Fibroblast of lung (primary cell): ENCODE results near the gene RPL41. TPM values are rescaled to one million over a fixed set of nuclear protein-coding genes. Genes with fewer than 3 reads are reported as not detected.
A peak's percentile ranks its signal among the peaks of the same experiment; 100 is the strongest.

ENCODE experiments used
- DNase-seq, 2 donors: peaks; one replicate each; pipeline versions ENCODE4 v3.0.0 to v3.0.0-alpha.2; 2010; ENCODE audit warnings: low read depth in 2 of 2
- H2AFZ ChIP-seq: 2 replicates; pipeline ENCODE4 v1.5.1; 2012; ENCODE audit warnings: low read length, control low read depth, inconsistent platforms
- H3K27ac ChIP-seq: 2 replicates; pipeline ENCODE4 v1.5.1; 2011; ENCODE audit warnings: low read length, control low read depth; ENCODE audit not compliant: insufficient read depth
- H3K27me3 ChIP-seq: 2 replicates; pipeline ENCODE4 v1.5.1; 2011; ENCODE audit warnings: mild to moderate bottlenecking, low read length; ENCODE audit not compliant: control insufficient read depth, insufficient read depth
- H3K36me3 ChIP-seq: 2 replicates; pipeline ENCODE4 v1.5.1; 2011; ENCODE audit warnings: low read length; ENCODE audit not compliant: control insufficient read depth, insufficient read depth
- H3K4me1 ChIP-seq: 2 replicates; pipeline ENCODE4 v1.5.1; 2011; ENCODE audit warnings: low read length; ENCODE audit not compliant: control insufficient read depth, insufficient read depth; ENCODE audit errors: extremely low read depth
- H3K4me2 ChIP-seq: 2 replicates; pipeline ENCODE4 v1.5.1; 2011; ENCODE audit warnings: low read length, control low read depth; ENCODE audit not compliant: insufficient read depth; ENCODE audit errors: extremely low read depth
- H3K4me3 ChIP-seq, 4 experiments: fragments of 200-600 bp in 1 of 4; sonication (generic) in 1 of 4; replicated peaks in 1 of 4; 2 replicates each; pipeline ENCODE4 v1.5.1; 2011 to 2016; ENCODE audit warnings: low read length in 4 of 4, low read depth in 3 of 4, mild to moderate bottlenecking in 3 of 4, control low read depth in 2 of 4, inconsistent platforms in 1 of 4, mixed read lengths in 1 of 4; ENCODE audit not compliant: insufficient read depth in 1 of 4; ENCODE audit errors: control extremely low read depth in 1 of 4
- H3K79me2 ChIP-seq: 2 replicates; pipeline ENCODE4 v1.5.1; 2012; ENCODE audit warnings: mild to moderate bottlenecking, low read length, inconsistent platforms; ENCODE audit not compliant: control insufficient read depth, insufficient read depth
- H3K9ac ChIP-seq: 2 replicates; pipeline ENCODE4 v1.5.1; 2011; ENCODE audit warnings: mild to moderate bottlenecking, low read length, control low read depth; ENCODE audit not compliant: insufficient read depth
- H3K9me3 ChIP-seq: 2 replicates; pipeline ENCODE4 v1.5.1; 2012; ENCODE audit warnings: low read depth, low read length; ENCODE audit not compliant: control insufficient read depth, insufficient read depth
- H4K20me1 ChIP-seq: 2 replicates; pipeline ENCODE4 v1.5.1; 2011; ENCODE audit warnings: low read length; ENCODE audit not compliant: control insufficient read depth, insufficient read depth; ENCODE audit errors: extremely low read depth
- CTCF ChIP-seq, 2 donors: IDR thresholded peaks in 1 of 2; conservative IDR thresholded peaks in 1 of 2; 1 replicate in 1 of 2; 2 replicates in 1 of 2; pipeline ENCODE4 v1.5.1; 2011 to 2012; ENCODE audit warnings: low read length in 2 of 2, control low read depth in 1 of 2, inconsistent platforms in 1 of 2, low read depth in 1 of 2, mild to moderate bottlenecking in 1 of 2
- EZH2 ChIP-seq: IDR thresholded peaks from 2 replicates; pipeline ENCODE4 v1.5.1; 2012; ENCODE audit warnings: low read length, control low read depth, mild to moderate bottlenecking; ENCODE audit errors: missing control alignments
- polyA plus RNA-seq, 2 donors: library from polyadenylated mRNA; depleted of rRNA in 1 of 2; stranded (reverse) in 1 of 2; unstranded in 1 of 2; fragments of >200 nt; gene quantifications; 2 replicates each; pipeline ENCODE4 v1.2.1, GENCODE V29; 2011 to 2012; ENCODE audit warnings: missing spikeins in 1 of 2
- total RNA-seq: library from RNA; depleted of rRNA; stranded (reverse); fragments of >200 nt; gene quantifications from 2 replicates; pipeline ENCODE4 v1.2.1, GENCODE V29; 2014

Gene RPL41
- total and polyA plus RNA-seq, 2 donors (not counting 1 experiment from before 2014, with no cell fraction given) = 2,664 to 6,961 TPM

GRCh38 chr12:56104109-56104814 is 12.2 kb upstream of the RPL41 start, which contains the start of gene PA2G4:
TSS of gene PA2G4 (plus strand) at chr12:56104559. CDS start at chr12:56104738, 179 bp downstream.
- TF ChIP-seq CTCF (conservative IDR thresholded peaks at IDR 0.05 in 1 of 2, IDR thresholded peaks at IDR 0.05 in 1 of 2; ENCODE audit: low read depth in 1 of 2, low read length in 2 of 2) (no peak), EZH2 (no peak)
- H2AFZ ChIP-seq = peak within 1 kb of the TSS; percentile 85
- DNase-seq = peak; percentile 98 to 99

GRCh38 chr12:56104815-56105608 is 11.4 kb upstream of the RPL41 start:
- Histone ChIP-seq H3K27ac (peak overlapping the region; percentile 92), H3K27me3 (no peaks in the 10 kb centered on the region), H3K9ac (peak overlapping the region; percentile 91), H3K4me1 (peaks cover 5% of the 10 kb centered on the region), H3K79me2 (peaks cover 31% of the 10 kb centered on the region), H3K36me3 (peaks cover 9% of the 10 kb centered on the region), H3K4me3 (peak overlapping the region; percentile 86 to 98 (median 93)), H2AFZ (peak overlapping the region; percentile 85), H3K9me3 (no peaks in the 10 kb centered on the region), H3K4me2 (peak overlapping the region; percentile 76), H4K20me1 (no peaks in the 10 kb centered on the region)
- TF ChIP-seq CTCF (conservative IDR thresholded peaks at IDR 0.05 in 1 of 2, IDR thresholded peaks at IDR 0.05 in 1 of 2; ENCODE audit: low read depth in 1 of 2, low read length in 2 of 2) (no peak), EZH2 (no peak)
- no peak for DNase-seq

More at GRCh38 chr12:56104109-56104814, 12.2 kb upstream of the RPL41 start, which contains the start of gene PA2G4:
- Histone ChIP-seq H3K4me2 (peak within 1 kb of the TSS; percentile 76), H4K20me1 (no peaks in the 10 kb centered on the region), H3K79me2 (peaks cover 31% of the 10 kb centered on the region), H3K9me3 (no peaks in the 10 kb centered on the region), H3K36me3 (peaks cover 7% of the 10 kb centered on the region), H3K4me1 (peaks cover 5% of the 10 kb centered on the region), H3K27ac (peak within 1 kb of the TSS; percentile 92), H3K27me3 (no peaks in the 10 kb centered on the region), H3K9ac (peak within 1 kb of the TSS; percentile 91), H3K4me3 (peak within 1 kb of the TSS; percentile 86 to 98 (median 93))

- Histone ChIP-seq H4K20me1 (no peaks in the 10 kb centered on the region), H3K36me3 (peaks cover 11% of the 10 kb centered on the region), H3K4me2 (peak overlapping the region; percentile 76), H3K27ac (peak overlapping the region; percentile 92), H2AFZ (no peak overlapping the region), H3K4me1 (peaks cover 5% of the 10 kb centered on the region), H3K9ac (peak overlapping the region; percentile 45), H3K4me3 (peak overlapping the region; percentile 86 to 98 (median 93)), H3K9me3 (no peaks in the 10 kb centered on the region), H3K27me3 (no peaks in the 10 kb centered on the region), H3K79me2 (peaks cover 31% of the 10 kb centered on the region)
- TF ChIP-seq CTCF (conservative IDR thresholded peaks at IDR 0.05 in 1 of 2, IDR thresholded peaks at IDR 0.05 in 1 of 2; ENCODE audit: low read depth in 1 of 2, low read length in 2 of 2) = no peak
- no peak for TF ChIP-seq EZH2
- DNase-seq = no peak
Measured at GRCh38 chr12:56105609-56105902, 10.9 kb upstream of the RPL41 start.
